Natural killer cell treated with Interleukin-12 subunit alpha and Interleukin-12 subunit beta and Interleukin-15 and Interleukin-18, amount 100 ng/mL, for 72 hours (primary cell): ENCODE results near the gene MSL2. TPM values are rescaled to one million over a fixed set of nuclear protein-coding genes. Genes with fewer than 3 reads are reported as not detected.
A peak's percentile ranks its signal among the peaks of the same experiment; 100 is the strongest.
"Not testable (repeated sequence)": the region's sequence is repeated elsewhere in the genome, so short reads cannot be mapped to it uniquely, and the experiment has no call there.

Experiments
- ATAC-seq, 2 donors: fragments of 150-1000 bp; cut with Tn5 transposase in 1 of 2; sonication (Bioruptor Pico), chemical (Tn5 transposase) in 1 of 2; 2 replicates each; pipeline ENCODE4 v1.10.0; 2021
- DNase-seq: peaks from one replicate; pipeline ENCODE4 v3.0.0; 2022; ENCODE audit warnings: low spot score
- H3K27ac Mint-ChIP-seq, 2 donors: 1 replicate in 1 of 2; 2 replicates in 1 of 2; pipeline ENCODE4 v1.8.0; 2022; ENCODE audit warnings: mixed read lengths in 2 of 2, mild to moderate bottlenecking in 1 of 2, moderate library complexity in 1 of 2
- H3K27me3 Mint-ChIP-seq, 2 donors: 1 replicate in 1 of 2; 2 replicates in 1 of 2; pipeline ENCODE4 v1.8.0; 2022; ENCODE audit warnings: mixed read lengths in 2 of 2
- H3K36me3 Mint-ChIP-seq: one replicate; pipeline ENCODE4 v1.8.0; 2022; ENCODE audit warnings: mixed read lengths
- H3K4me1 Mint-ChIP-seq, 2 donors: 1 replicate in 1 of 2; 2 replicates in 1 of 2; pipeline ENCODE4 v1.8.0; 2022; ENCODE audit warnings: low read depth in 2 of 2, mixed read lengths in 2 of 2, mild to moderate bottlenecking in 1 of 2
- H3K4me3 Mint-ChIP-seq: one replicate; pipeline ENCODE4 v1.8.0; 2022; ENCODE audit warnings: mixed read lengths
- H3K9me3 Mint-ChIP-seq: 2 replicates; pipeline ENCODE4 v1.8.0; 2022; ENCODE audit warnings: mixed read lengths
- total RNA-seq, 2 donors: library from RNA; stranded (reverse); gene quantifications; one replicate each; pipeline ENCODE4 v1.2.3, GENCODE V29; 2022

The MSL2 gene
- total RNA-seq, 2 donors from 2014 or later, result 48.7 to 57.6 TPM

- DNase-seq (no peak), ATAC-seq (no peak)
- Mint-ChIP-seq H3K9me3 (no peaks in the 10 kb centered on the region), H3K27me3 (no peaks in the 10 kb centered on the region), H3K36me3 (peaks cover 22% of the 10 kb centered on the region), H3K4me1 (peaks cover 60 to 75% of the 10 kb centered on the region in 2 donors), H3K27ac (peak overlapping the region; percentile 86 to 95), H3K4me3 (peak overlapping the region; percentile 82)
Measured at GRCh38 chr3:136151219-136151618, 44.9 kb downstream of the MSL2 start.

- ATAC-seq (peak; percentile 75 to 87), DNase-seq (no peak)
- peaks cover 57 to 70% of the 10 kb centered on the region in 2 donors for H3K4me1 Mint-ChIP-seq
- H3K27ac Mint-ChIP-seq, result peak overlapping the region; percentile 86 to 95
- H3K36me3 Mint-ChIP-seq, result peaks cover 22% of the 10 kb centered on the region
- no peaks in the 10 kb centered on the region for H3K9me3 Mint-ChIP-seq
- H3K4me3 Mint-ChIP-seq, result peak overlapping the region; percentile 82
- no peaks in the 10 kb centered on the region for H3K27me3 Mint-ChIP-seq
Measured at GRCh38 chr3:136149667-136150066, 46.5 kb downstream of the MSL2 start.

- DNase-seq, result no peak
- Mint-ChIP-seq H3K4me1 (peaks cover 46 to 59% of the 10 kb centered on the region in 2 donors), H3K4me3 (no peak overlapping the region), H3K9me3 (no peaks in the 10 kb centered on the region), H3K27ac (peak overlapping the region; percentile 63 to 95), H3K27me3 (no peaks in the 10 kb centered on the region), H3K36me3 (peaks cover 18% of the 10 kb centered on the region)
- ATAC-seq, result no peak
Measured at GRCh38 chr3:136146981-136147729, 49.0 kb downstream of the MSL2 start.

GRCh38 chr3:136144397-136144796, 51.7 kb downstream of the MSL2 start:
- not testable (repeated sequence) for H3K4me3 Mint-ChIP-seq, H3K36me3 Mint-ChIP-seq, DNase-seq, H3K9me3 Mint-ChIP-seq, H3K27me3 Mint-ChIP-seq, ATAC-seq
- peaks cover 37 to 47% of the 10 kb centered on the region in 2 donors for H3K4me1 Mint-ChIP-seq
- H3K27ac Mint-ChIP-seq, result peak overlapping the region in 1 of 2 donors; percentile 63

- peak; percentile 78 to 90 for ATAC-seq
- peak overlapping the region; percentile 65 to 72 for H3K27ac Mint-ChIP-seq
Measured at GRCh38 chr3:136142592-136142991, 53.5 kb downstream of the MSL2 start.

GRCh38 chr3:136141891-136142290, 54.2 kb downstream of the MSL2 start:
- no peaks in the 10 kb centered on the region for H3K9me3 Mint-ChIP-seq
- no peaks in the 10 kb centered on the region for H3K27me3 Mint-ChIP-seq
- H3K36me3 Mint-ChIP-seq, result no peaks in the 10 kb centered on the region
- DNase-seq (no peak), ATAC-seq (no peak)
- peak overlapping the region; percentile 65 to 72 for H3K27ac Mint-ChIP-seq
- H3K4me1 Mint-ChIP-seq, result peaks cover 27 to 29% of the 10 kb centered on the region in 2 donors
- peak overlapping the region; percentile 14 for H3K4me3 Mint-ChIP-seq

More at GRCh38 chr3:136142592-136142991, 53.5 kb downstream of the MSL2 start:
- Mint-ChIP-seq H3K27me3 (no peaks in the 10 kb centered on the region), H3K4me1 (peaks cover 28 to 30% of the 10 kb centered on the region in 2 donors), H3K36me3 (no peaks in the 10 kb centered on the region), H3K9me3 (no peaks in the 10 kb centered on the region), H3K4me3 (peak overlapping the region; percentile 52)
- no peak for DNase-seq

- ATAC-seq (peak in 1 of 2 donors; percentile 31), DNase-seq (no peak)
- Mint-ChIP-seq H3K36me3 (no peaks in the 10 kb centered on the region), H3K4me1 (peaks cover 27 to 28% of the 10 kb centered on the region in 2 donors), H3K9me3 (no peaks in the 10 kb centered on the region), H3K4me3 (peak overlapping the region; percentile 14), H3K27me3 (no peaks in the 10 kb centered on the region), H3K27ac (peak overlapping the region; percentile 65 to 72)
Measured at GRCh38 chr3:136141291-136141785, 54.8 kb downstream of the MSL2 start.

GRCh38 chr3:136136454-136136853, 59.7 kb downstream of the MSL2 start:
- Mint-ChIP-seq H3K36me3 (no peaks in the 10 kb centered on the region), H3K4me3 (no peak overlapping the region), H3K9me3 (no peaks in the 10 kb centered on the region), H3K27ac (no peak overlapping the region), H3K27me3 (no peaks in the 10 kb centered on the region), H3K4me1 (peaks cover 15 to 16% of the 10 kb centered on the region in 2 donors)
- ATAC-seq (no peak), DNase-seq (no peak)

GRCh38 chr3:136135039-136135802, 60.9 kb downstream of the MSL2 start:
- Mint-ChIP-seq H3K27ac (peak overlapping the region; percentile 1 to 8), H3K36me3 (no peaks in the 10 kb centered on the region), H3K4me3 (no peak overlapping the region), H3K4me1 (peaks cover 7 to 8% of the 10 kb centered on the region in 2 donors), H3K9me3 (no peaks in the 10 kb centered on the region), H3K27me3 (no peaks in the 10 kb centered on the region)
- ATAC-seq (peak in 1 of 2 donors; percentile 48), DNase-seq (no peak)

- DNase-seq (no peak), ATAC-seq (no peak)
- H3K4me1 Mint-ChIP-seq, result peaks cover 7 to 8% of the 10 kb centered on the region in 2 donors
- H3K9me3 Mint-ChIP-seq, result no peaks in the 10 kb centered on the region
- no peak overlapping the region for H3K27ac Mint-ChIP-seq
- no peak overlapping the region for H3K4me3 Mint-ChIP-seq
- no peaks in the 10 kb centered on the region for H3K27me3 Mint-ChIP-seq
- no peaks in the 10 kb centered on the region for H3K36me3 Mint-ChIP-seq
Measured at GRCh38 chr3:136134091-136134490, 62.0 kb downstream of the MSL2 start.

GRCh38 chr3:136131647-136132046, 64.5 kb downstream of the MSL2 start:
- not testable (repeated sequence) for H3K27me3 Mint-ChIP-seq, H3K4me3 Mint-ChIP-seq

GRCh38 chr3:136122006-136122405, 74.1 kb downstream of the MSL2 start:
- Mint-ChIP-seq H3K36me3 (peaks cover 3% of the 10 kb centered on the region), H3K27ac (no peak overlapping the region), H3K27me3 (no peaks in the 10 kb centered on the region), H3K4me1 (peaks cover under 1 to 5% of the 10 kb centered on the region in 2 donors), H3K4me3 (no peak overlapping the region), H3K9me3 (peaks cover 2% of the 10 kb centered on the region)
- DNase-seq, result no peak
- no peak for ATAC-seq

More at GRCh38 chr3:136131647-136132046, 64.5 kb downstream of the MSL2 start:
- not testable (repeated sequence) for H3K9me3 Mint-ChIP-seq, ATAC-seq, DNase-seq, H3K27ac Mint-ChIP-seq
- H3K4me1 Mint-ChIP-seq, result peaks cover 7 to 11% of the 10 kb centered on the region in 2 donors
- peaks cover 10% of the 10 kb centered on the region for H3K36me3 Mint-ChIP-seq

GRCh38 chr3:136120373-136121348, 75.5 kb downstream of the MSL2 start:
- ATAC-seq, result no peak

More at GRCh38 chr3:136120373-136121348, 75.5 kb downstream of the MSL2 start:
- H3K27me3 Mint-ChIP-seq, result no peaks in the 10 kb centered on the region
- H3K4me3 Mint-ChIP-seq, result no peak overlapping the region
- H3K4me1 Mint-ChIP-seq, result peaks cover 0 to 5% of the 10 kb centered on the region in 2 donors
- H3K27ac Mint-ChIP-seq, result no peak overlapping the region
- H3K9me3 Mint-ChIP-seq, result peaks cover 4% of the 10 kb centered on the region
- no peak for DNase-seq
- peaks cover 5% of the 10 kb centered on the region for H3K36me3 Mint-ChIP-seq
